B cell (primary cell): ENCODE measurements around the gene CERS6.

Source experiments
- CTCF ChIP-seq: fragments of 200-600 bp; IDR thresholded peaks from one replicate; pipeline ENCODE4 v1.8.0; 2022; ENCODE audit warnings: antibody characterized with exemption, mild to moderate bottlenecking
- EZH2 ChIP-seq: IDR thresholded peaks from 2 replicates; pipeline ENCODE4 v1.6.1; 2012; ENCODE audit warnings: borderline replicate concordance, low read depth, mild to moderate bottlenecking, moderate library complexity, low read length; ENCODE audit not compliant: insufficient read depth, poor library complexity, severe bottlenecking

- TF ChIP-seq CTCF = no peak
- no peak for TF ChIP-seq EZH2
Measured at GRCh38 chr2:168517816-168518215, 61.7 kb downstream of the CERS6 start.
